Measurements from ENCODE around the gene NCAM1. TPM values are rescaled to one million over a fixed set of nuclear protein-coding genes. Genes with fewer than 3 reads are reported as not detected.

NCAM1 gene
- total and polyA plus RNA-seq, 2 experiments from 2014 or later = 0.76 to 1.6 TPM

DNA sequence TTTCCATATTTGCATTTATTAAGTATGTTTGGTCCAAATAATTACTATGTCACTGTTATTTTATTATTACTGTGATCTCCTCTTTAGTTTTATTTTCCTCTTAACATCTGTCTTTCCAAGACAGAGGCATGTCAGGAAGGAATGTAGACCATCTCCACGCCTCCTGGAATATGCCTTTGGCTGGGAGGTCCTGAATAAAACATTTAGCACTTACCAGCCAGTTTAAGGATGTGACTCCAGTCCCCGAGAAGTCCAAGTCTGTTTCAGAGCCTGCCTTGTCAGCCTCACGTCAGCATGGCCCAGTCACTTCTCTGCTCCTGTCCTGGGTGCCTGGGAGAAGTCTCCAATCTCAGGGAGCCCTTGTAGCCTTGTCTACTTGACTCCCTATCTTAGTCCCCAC lies 74.5 kb downstream of the NCAM1 start:
- Histone ChIP-seq H3K36me3 (ENCODE audit: insufficient read depth) (no peaks in the 10 kb centered on the region), H3K9me2 (ENCODE audit: insufficient read depth) (no peaks in the 10 kb centered on the region), H3K27me3 (ENCODE audit: insufficient read depth) (no peaks in the 10 kb centered on the region), H3F3A (replicated peaks; ENCODE audit: low read depth) (no peaks in the 10 kb centered on the region), H3K79me2 (replicated peaks; ENCODE audit: insufficient read depth) (no peaks in the 10 kb centered on the region), H4K20me1 (replicated peaks; ENCODE audit: insufficient read depth) (no peaks in the 10 kb centered on the region), H3K27ac (ENCODE audit: low read depth) (no peak overlapping the region), H3K4me3 (no peak overlapping the region), H3K4me1 (ENCODE audit: insufficient read depth) (peaks cover 12% of the 10 kb centered on the region), H2AFZ (no peak overlapping the region), H3K4me2 (no peak overlapping the region)
- no peak for ATAC-seq
- no peaks in the 10 kb centered on the region; the same call in 2 of the 3 replicates for H3K9me3 Mint-ChIP-seq
- H3K27me3 Mint-ChIP-seq (ENCODE audit: insufficient read depth, low read depth, poor library complexity) = peaks cover 3% of the 10 kb centered on the region
- peaks cover 12% of the 10 kb centered on the region for H3K4me1 Mint-ChIP-seq
- no peak for TF ChIP-seq EZH2phosphoT487 (IDR thresholded peaks at IDR 0.05; ENCODE audit: unreplicated experiment)
- TF ChIP-seq, protein P1, sequence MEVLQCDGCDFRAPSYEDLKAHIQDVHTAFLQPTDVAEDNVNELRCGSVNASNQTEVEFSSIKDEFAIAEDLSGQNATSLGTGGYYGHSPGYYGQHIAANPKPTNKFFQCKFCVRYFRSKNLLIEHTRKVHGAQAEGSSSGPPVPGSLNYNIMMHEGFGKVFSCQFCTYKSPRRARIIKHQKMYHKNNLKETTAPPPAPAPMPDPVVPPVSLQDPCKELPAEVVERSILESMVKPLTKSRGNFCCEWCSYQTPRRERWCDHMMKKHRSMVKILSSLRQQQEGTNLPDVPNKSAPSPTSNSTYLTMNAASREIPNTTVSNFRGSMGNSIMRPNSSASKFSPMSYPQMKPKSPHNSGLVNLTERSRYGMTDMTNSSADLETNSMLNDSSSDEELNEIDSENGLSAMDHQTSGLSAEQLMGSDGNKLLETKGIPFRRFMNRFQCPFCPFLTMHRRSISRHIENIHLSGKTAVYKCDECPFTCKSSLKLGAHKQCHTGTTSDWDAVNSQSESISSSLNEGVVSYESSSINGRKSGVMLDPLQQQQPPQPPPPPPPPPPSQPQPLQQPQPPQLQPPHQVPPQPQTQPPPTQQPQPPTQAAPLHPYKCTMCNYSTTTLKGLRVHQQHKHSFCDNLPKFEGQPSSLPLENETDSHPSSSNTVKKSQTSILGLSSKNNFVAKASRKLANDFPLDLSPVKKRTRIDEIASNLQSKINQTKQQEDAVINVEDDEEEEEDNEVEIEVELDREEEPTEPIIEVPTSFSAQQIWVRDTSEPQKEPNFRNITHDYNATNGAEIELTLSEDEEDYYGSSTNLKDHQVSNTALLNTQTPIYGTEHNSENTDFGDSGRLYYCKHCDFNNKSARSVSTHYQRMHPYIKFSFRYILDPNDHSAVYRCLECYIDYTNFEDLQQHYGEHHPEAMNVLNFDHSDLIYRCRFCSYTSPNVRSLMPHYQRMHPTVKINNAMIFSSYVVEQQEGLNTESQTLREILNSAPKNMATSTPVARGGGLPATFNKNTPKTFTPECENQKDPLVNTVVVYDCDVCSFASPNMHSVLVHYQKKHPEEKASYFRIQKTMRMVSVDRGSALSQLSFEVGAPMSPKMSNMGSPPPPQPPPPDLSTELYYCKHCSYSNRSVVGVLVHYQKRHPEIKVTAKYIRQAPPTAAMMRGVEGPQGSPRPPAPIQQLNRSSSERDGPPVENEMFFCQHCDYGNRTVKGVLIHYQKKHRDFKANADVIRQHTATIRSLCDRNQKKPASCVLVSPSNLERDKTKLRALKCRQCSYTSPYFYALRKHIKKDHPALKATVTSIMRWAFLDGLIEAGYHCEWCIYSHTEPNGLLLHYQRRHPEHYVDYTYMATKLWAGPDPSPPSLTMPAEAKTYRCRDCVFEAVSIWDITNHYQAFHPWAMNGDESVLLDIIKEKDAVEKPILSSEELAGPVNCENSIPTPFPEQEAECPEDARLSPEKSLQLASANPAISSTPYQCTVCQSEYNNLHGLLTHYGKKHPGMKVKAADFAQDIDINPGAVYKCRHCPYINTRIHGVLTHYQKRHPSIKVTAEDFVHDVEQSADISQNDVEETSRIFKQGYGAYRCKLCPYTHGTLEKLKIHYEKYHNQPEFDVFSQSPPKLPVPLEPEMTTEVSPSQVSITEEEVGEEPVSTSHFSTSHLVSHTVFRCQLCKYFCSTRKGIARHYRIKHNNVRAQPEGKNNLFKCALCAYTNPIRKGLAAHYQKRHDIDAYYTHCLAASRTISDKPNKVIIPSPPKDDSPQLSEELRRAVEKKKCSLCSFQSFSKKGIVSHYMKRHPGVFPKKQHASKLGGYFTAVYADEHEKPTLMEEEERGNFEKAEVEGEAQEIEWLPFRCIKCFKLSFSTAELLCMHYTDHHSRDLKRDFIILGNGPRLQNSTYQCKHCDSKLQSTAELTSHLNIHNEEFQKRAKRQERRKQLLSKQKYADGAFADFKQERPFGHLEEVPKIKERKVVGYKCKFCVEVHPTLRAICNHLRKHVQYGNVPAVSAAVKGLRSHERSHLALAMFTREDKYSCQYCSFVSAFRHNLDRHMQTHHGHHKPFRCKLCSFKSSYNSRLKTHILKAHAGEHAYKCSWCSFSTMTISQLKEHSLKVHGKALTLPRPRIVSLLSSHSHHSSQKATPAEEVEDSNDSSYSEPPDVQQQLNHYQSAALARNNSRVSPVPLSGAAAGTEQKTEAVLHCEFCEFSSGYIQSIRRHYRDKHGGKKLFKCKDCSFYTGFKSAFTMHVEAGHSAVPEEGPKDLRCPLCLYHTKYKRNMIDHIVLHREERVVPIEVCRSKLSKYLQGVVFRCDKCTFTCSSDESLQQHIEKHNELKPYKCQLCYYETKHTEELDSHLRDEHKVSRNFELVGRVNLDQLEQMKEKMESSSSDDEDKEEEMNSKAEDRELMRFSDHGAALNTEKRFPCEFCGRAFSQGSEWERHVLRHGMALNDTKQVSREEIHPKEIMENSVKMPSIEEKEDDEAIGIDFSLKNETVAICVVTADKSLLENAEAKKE (CRISPR knock-in tag; IDR thresholded peaks at IDR 0.05) = no peak
- TF ChIP-seq, protein P2, sequence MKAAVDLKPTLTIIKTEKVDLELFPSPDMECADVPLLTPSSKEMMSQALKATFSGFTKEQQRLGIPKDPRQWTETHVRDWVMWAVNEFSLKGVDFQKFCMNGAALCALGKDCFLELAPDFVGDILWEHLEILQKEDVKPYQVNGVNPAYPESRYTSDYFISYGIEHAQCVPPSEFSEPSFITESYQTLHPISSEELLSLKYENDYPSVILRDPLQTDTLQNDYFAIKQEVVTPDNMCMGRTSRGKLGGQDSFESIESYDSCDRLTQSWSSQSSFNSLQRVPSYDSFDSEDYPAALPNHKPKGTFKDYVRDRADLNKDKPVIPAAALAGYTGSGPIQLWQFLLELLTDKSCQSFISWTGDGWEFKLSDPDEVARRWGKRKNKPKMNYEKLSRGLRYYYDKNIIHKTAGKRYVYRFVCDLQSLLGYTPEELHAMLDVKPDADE (IDR thresholded peaks at IDR 0.05) = no peak
- no peak for TF ChIP-seq ZNF331 (CRISPR knock-in tag; IDR thresholded peaks at IDR 0.05; ENCODE audit: low read depth)
- no peak for TF ChIP-seq NANOG (IDR thresholded peaks at IDR 0.05; ENCODE audit: borderline replicate concordance)
- no peak for TF ChIP-seq STAT1 (IDR thresholded peaks at IDR 0.05; ENCODE audit: unreplicated experiment)
- no peak for TF ChIP-seq JUNB (IDR thresholded peaks at IDR 0.05; ENCODE audit: unreplicated experiment)
- TF ChIP-seq, protein P3, sequence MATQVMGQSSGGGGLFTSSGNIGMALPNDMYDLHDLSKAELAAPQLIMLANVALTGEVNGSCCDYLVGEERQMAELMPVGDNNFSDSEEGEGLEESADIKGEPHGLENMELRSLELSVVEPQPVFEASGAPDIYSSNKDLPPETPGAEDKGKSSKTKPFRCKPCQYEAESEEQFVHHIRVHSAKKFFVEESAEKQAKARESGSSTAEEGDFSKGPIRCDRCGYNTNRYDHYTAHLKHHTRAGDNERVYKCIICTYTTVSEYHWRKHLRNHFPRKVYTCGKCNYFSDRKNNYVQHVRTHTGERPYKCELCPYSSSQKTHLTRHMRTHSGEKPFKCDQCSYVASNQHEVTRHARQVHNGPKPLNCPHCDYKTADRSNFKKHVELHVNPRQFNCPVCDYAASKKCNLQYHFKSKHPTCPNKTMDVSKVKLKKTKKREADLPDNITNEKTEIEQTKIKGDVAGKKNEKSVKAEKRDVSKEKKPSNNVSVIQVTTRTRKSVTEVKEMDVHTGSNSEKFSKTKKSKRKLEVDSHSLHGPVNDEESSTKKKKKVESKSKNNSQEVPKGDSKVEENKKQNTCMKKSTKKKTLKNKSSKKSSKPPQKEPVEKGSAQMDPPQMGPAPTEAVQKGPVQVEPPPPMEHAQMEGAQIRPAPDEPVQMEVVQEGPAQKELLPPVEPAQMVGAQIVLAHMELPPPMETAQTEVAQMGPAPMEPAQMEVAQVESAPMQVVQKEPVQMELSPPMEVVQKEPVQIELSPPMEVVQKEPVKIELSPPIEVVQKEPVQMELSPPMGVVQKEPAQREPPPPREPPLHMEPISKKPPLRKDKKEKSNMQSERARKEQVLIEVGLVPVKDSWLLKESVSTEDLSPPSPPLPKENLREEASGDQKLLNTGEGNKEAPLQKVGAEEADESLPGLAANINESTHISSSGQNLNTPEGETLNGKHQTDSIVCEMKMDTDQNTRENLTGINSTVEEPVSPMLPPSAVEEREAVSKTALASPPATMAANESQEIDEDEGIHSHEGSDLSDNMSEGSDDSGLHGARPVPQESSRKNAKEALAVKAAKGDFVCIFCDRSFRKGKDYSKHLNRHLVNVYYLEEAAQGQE (IDR thresholded peaks at IDR 0.05; ENCODE audit: unreplicated experiment) = no peak
- no peak for TF ChIP-seq ZNF114 (CRISPR knock-in tag; IDR thresholded peaks at IDR 0.05)
- TF ChIP-seq, protein P4, sequence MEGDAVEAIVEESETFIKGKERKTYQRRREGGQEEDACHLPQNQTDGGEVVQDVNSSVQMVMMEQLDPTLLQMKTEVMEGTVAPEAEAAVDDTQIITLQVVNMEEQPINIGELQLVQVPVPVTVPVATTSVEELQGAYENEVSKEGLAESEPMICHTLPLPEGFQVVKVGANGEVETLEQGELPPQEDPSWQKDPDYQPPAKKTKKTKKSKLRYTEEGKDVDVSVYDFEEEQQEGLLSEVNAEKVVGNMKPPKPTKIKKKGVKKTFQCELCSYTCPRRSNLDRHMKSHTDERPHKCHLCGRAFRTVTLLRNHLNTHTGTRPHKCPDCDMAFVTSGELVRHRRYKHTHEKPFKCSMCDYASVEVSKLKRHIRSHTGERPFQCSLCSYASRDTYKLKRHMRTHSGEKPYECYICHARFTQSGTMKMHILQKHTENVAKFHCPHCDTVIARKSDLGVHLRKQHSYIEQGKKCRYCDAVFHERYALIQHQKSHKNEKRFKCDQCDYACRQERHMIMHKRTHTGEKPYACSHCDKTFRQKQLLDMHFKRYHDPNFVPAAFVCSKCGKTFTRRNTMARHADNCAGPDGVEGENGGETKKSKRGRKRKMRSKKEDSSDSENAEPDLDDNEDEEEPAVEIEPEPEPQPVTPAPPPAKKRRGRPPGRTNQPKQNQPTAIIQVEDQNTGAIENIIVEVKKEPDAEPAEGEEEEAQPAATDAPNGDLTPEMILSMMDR (conservative IDR thresholded peaks at IDR 0.05; ENCODE audit: low read depth in 2 of 2) = no peak
- no peak for TF ChIP-seq CREB1 (CRISPR knock-in tag; IDR thresholded peaks at IDR 0.05; ENCODE audit: low read depth)
- TF ChIP-seq POLR2AphosphoS5 (IDR thresholded peaks at IDR 0.05; ENCODE audit: low read depth) = no peak
- TF ChIP-seq EZH2 (IDR thresholded peaks at IDR 0.05; ENCODE audit: low read depth, unreplicated experiment) = no peak
- H3K36me3 Mint-ChIP-seq (ENCODE audit: low read depth) = no peaks in the 10 kb centered on the region; the same call in 2 of the 3 replicates
- no peak overlapping the region for H3K4me3 Mint-ChIP-seq
- no peak overlapping the region for H3K27ac Mint-ChIP-seq
- no peak for DNase-seq (ENCODE audit: low spot score)
